ENCODE measurements around the gene TEX29.

Gene TEX29

DNA sequence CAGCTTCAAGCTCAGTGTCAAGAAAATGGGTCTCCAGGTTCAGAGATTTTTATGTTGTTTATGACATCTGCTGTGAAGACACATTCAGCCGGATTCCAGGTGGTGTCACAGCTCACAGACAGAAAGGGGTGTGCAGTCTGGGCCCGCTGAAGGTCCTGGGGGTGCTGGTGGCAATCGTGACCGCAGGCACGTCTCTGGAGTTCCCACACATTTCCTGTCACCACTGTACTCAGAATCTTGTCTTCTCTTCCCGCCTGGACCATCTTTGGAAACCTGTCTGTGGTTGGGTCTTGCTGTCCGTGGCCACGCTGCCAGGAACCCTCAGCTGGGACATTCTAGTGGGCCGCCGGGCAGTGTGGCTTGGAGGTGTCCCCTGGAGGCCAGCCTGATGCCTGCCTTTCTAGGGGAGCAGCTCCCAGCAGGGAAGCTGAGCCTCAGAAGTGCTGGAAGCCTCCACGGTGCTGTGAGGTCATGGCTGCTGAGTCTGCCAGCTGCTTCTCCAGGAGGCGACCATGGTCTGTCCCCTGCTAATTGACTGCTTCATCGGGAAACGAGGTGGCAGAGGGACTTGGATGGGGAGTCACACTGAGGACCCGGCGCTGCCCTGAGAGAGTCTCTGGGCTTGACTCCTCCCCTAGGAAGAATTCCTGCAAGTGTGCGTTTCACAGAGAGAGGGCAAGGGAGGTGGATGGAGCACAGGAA is 3.7 kb downstream of the TEX29 start:
- no peak overlapping the region for H3K4me3 ChIP-seq (ENCODE audit: low read depth, low read length)
- H3K9me3 ChIP-seq (ENCODE audit: control insufficient read depth, insufficient read depth, low read length) = no peaks in the 10 kb centered on the region
- no peaks in the 10 kb centered on the region for H3K36me3 ChIP-seq (ENCODE audit: control insufficient read depth, insufficient read depth, low read length)
- no peak overlapping the region for H3K27ac ChIP-seq (ENCODE audit: low read depth, low read length)
- no peaks in the 10 kb centered on the region for H3K27me3 ChIP-seq (ENCODE audit: control insufficient read depth, insufficient read depth, low read length)
- H3K9ac ChIP-seq (ENCODE audit: low read depth, low read length) = no peak overlapping the region
- no peaks in the 10 kb centered on the region for H3K4me1 ChIP-seq (ENCODE audit: control insufficient read depth, insufficient read depth, low read length)

DNA sequence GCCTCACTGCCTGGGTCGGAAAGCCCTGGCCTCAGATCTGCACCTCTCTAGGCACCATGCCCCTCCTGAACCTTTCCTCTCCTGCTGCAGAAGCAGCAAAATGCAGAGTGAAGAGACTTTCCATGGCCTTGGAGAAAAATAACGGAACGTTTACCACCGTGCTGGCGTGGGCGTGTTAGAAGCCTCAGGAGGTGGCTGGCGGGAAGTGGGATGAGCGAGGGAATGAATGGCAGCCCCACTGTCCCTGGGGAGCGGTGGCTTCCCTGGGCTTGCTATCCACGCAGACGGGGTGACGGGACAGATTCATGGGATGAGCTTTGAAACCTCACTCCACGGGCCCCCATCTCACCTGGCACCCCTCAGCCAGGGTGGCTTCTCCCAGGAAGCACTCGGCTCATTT is 4.3 kb downstream of the TEX29 start:
- Histone ChIP-seq H3K36me3 (ENCODE audit: control insufficient read depth, insufficient read depth, low read length) (no peaks in the 10 kb centered on the region), H3K27ac (ENCODE audit: low read depth, low read length) (no peak overlapping the region), H3K9me3 (ENCODE audit: control insufficient read depth, insufficient read depth, low read length) (no peaks in the 10 kb centered on the region), H3K27me3 (ENCODE audit: control insufficient read depth, insufficient read depth, low read length) (no peaks in the 10 kb centered on the region), H3K4me1 (ENCODE audit: control insufficient read depth, insufficient read depth, low read length) (no peaks in the 10 kb centered on the region), H3K4me3 (ENCODE audit: low read depth, low read length) (no peak overlapping the region), H3K9ac (ENCODE audit: low read depth, low read length) (no peak overlapping the region)

DNA sequence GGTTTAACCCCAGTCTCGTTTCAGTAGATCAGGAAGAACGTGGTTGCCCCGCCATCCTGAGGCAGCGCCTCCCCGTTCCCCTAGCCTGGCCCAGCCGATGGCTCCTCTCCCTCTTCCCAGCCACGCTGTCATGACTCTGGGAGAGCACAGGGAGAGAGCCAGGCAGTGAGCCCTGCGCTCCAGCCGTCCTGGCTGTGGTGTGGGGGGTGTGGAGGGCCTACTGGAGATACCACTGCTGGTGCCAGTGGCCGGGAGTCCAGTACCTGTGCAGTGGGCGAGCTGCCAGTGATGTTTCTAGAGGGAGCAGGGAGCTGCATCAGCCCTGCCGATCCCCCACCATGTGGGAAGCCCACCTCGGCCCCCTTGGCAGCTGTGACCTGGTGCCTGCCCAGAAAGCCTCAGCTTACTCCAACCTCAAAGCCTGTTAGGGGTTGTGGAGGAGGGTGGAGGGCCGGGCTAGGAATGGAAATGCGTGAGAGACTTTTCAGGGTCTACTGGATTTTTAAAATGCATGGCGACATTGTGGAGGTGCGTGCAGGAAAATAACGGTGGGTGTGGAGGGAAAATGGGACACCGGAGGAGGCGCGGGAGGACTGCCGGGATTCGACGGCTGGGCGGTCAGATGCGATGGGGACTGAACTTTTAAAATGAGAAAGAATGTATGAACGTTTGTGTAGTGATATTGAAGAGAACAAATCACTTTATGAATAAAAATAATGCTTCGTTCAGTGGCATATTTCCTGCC is 4.9 kb downstream of the TEX29 start:
- Histone ChIP-seq H3K9me3 (ENCODE audit: control insufficient read depth, insufficient read depth, low read length) (no peaks in the 10 kb centered on the region), H3K27me3 (ENCODE audit: control insufficient read depth, insufficient read depth, low read length) (no peaks in the 10 kb centered on the region), H3K36me3 (ENCODE audit: control insufficient read depth, insufficient read depth, low read length) (no peaks in the 10 kb centered on the region), H3K9ac (ENCODE audit: low read depth, low read length) (no peak overlapping the region), H3K4me1 (ENCODE audit: control insufficient read depth, insufficient read depth, low read length) (no peaks in the 10 kb centered on the region), H3K4me3 (ENCODE audit: low read depth, low read length) (no peak overlapping the region), H3K27ac (ENCODE audit: low read depth, low read length) (no peak overlapping the region)

DNA sequence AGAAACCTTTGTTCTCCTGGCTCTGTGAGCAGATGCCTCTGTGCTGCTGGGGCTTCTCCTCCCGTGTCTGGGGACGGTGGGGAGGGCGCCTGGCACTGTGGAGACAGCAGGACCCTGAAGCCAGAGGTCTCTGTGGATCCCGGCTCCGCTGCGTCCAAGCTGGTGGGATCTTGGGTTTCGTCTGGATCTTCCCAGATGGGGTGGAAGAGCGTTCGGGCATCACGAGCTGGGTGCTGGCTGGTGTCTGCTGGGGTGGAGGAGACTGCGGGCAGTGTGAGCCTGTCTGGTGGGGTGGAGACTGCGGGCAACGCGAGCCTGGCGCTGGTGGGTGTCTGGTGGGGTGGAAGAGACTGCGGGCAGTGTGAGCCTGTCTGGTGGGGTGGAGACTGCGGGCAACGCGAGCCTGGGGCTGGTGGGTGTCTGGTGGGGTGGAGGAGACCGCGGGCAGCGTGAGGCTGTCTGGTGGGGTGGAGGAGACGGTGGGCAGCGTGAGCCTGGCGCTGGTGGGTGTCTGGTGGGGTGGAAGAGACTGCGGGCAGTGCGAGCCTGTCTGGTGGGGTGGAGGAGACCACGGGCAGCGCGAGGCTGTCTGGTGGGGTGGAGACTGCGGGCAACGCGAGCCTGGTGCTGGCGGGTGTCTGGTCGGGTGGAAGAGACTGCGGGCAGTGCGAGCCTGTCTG is 5.6 kb downstream of the TEX29 start:
- Histone ChIP-seq H3K27me3 (ENCODE audit: control insufficient read depth, insufficient read depth, low read length) (no peaks in the 10 kb centered on the region), H3K9me3 (ENCODE audit: control insufficient read depth, insufficient read depth, low read length) (no peaks in the 10 kb centered on the region), H3K4me1 (ENCODE audit: control insufficient read depth, insufficient read depth, low read length) (no peaks in the 10 kb centered on the region), H3K36me3 (ENCODE audit: control insufficient read depth, insufficient read depth, low read length) (no peaks in the 10 kb centered on the region), H3K4me3 (ENCODE audit: low read depth, low read length) (no peak overlapping the region), H3K9ac (ENCODE audit: low read depth, low read length) (no peak overlapping the region), H3K27ac (ENCODE audit: low read depth, low read length) (no peak overlapping the region)

DNA sequence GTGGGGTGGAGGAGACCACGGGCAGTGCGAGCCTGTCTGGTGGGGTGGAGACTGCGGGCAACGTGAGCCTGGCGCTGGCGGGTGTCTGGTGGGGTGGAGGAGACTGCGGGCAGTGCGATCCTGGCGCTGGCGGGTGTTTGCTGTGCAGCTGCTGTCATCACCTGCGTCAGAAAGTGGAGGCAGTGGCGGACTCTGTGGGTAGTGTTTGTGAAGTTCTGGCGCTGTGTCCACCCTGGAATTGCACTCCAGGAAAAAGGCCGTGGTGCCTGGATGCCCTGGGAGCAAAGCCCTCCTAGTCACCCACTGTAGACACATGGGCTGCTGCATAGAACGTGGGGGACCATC is 6.2 kb downstream of the TEX29 start:
- H3K27ac ChIP-seq (ENCODE audit: low read depth, low read length) = no peak overlapping the region
- H3K27me3 ChIP-seq (ENCODE audit: control insufficient read depth, insufficient read depth, low read length) = no peaks in the 10 kb centered on the region
- H3K4me1 ChIP-seq (ENCODE audit: control insufficient read depth, insufficient read depth, low read length) = no peaks in the 10 kb centered on the region
- H3K36me3 ChIP-seq (ENCODE audit: control insufficient read depth, insufficient read depth, low read length) = no peaks in the 10 kb centered on the region
- H3K4me3 ChIP-seq (ENCODE audit: low read depth, low read length) = no peak overlapping the region
- H3K9me3 ChIP-seq (ENCODE audit: control insufficient read depth, insufficient read depth, low read length) = no peaks in the 10 kb centered on the region
- no peak overlapping the region for H3K9ac ChIP-seq (ENCODE audit: low read depth, low read length)

DNA sequence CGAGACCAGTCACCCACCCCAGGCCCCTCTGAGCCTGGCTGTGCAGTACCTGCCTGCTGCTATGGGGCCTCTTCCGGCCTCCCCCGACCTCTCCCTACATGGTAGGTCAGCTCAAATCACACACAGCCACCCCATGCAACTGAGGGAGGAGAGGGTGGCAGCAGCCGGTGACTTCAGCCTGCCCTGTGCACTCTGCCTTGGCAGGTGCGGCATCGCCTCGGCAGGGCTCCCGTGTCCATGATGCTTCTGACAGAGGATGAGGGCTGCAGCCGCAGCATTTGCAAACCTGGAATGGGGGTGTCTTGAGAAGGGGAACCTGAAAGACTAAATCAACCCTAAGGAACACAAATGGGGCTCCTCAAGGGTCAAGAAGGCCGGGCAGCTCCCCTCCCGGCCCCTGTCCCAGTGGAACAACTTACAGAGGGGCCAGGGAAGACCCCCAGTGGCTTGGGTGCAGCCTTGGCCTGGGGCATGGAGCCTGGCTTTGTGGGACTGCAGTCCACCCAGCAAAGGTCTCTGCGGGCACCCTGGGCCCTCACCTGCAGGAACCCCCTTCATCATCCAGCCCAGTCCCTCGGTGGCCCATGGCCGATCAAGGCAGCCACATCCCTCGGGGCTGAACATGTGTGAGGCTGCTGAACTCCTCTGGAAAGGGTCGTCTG is 6.7 kb downstream of the TEX29 start:
- Histone ChIP-seq H3K36me3 (ENCODE audit: control insufficient read depth, insufficient read depth, low read length) (no peaks in the 10 kb centered on the region), H3K27ac (ENCODE audit: low read depth, low read length) (no peak overlapping the region), H3K9me3 (ENCODE audit: control insufficient read depth, insufficient read depth, low read length) (no peaks in the 10 kb centered on the region), H3K4me1 (ENCODE audit: control insufficient read depth, insufficient read depth, low read length) (no peaks in the 10 kb centered on the region), H3K9ac (ENCODE audit: low read depth, low read length) (no peak overlapping the region), H3K27me3 (ENCODE audit: control insufficient read depth, insufficient read depth, low read length) (no peaks in the 10 kb centered on the region), H3K4me3 (ENCODE audit: low read depth, low read length) (no peak overlapping the region)

DNA sequence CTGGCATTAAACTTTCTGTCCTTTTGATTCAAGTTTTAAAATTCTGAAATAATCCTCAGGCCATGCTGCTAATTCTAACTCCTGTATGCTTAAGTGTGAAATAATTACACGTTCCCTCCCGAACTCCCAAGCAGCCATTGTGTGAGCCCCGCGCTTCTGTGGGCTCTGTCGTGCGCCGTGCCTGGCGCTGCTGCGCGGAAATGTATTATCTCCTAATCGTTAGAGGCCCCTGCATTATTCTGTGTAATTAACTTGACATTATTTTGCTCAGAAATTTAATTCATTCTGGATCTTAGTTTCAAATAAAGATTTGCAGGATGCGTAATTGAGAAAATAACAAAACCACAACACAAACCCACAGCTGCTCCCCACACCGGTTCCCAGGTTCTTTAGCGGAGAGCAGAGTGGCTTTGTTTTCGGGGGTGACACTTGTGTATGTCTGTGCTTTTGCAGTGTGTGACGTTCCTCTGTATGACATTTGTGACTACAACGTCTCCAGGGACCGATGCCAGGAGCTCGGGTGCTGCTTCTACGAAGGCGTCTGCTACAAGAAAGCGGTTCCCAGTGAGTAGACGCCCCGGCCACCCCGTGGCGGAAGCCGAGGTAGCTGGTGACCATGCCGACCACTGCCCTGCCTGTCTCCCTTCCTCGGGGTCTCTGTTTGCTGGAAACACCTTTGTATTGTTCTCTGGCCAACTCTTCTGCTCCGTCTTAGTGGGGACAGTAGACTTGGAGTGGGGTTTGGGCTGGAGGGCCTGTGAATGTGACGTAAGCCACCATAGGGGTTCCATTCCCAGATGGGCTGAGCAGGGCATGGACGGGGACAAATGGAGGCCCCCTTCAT is 7.5 kb downstream of the TEX29 start:
- Histone ChIP-seq H3K4me1 (ENCODE audit: control insufficient read depth, insufficient read depth, low read length) (no peaks in the 10 kb centered on the region), H3K9ac (ENCODE audit: low read depth, low read length) (no peak overlapping the region), H3K9me3 (ENCODE audit: control insufficient read depth, insufficient read depth, low read length) (no peaks in the 10 kb centered on the region), H3K27ac (ENCODE audit: low read depth, low read length) (no peak overlapping the region), H3K4me3 (ENCODE audit: low read depth, low read length) (no peak overlapping the region), H3K36me3 (ENCODE audit: control insufficient read depth, insufficient read depth, low read length) (no peaks in the 10 kb centered on the region), H3K27me3 (ENCODE audit: control insufficient read depth, insufficient read depth, low read length) (no peaks in the 10 kb centered on the region)

DNA sequence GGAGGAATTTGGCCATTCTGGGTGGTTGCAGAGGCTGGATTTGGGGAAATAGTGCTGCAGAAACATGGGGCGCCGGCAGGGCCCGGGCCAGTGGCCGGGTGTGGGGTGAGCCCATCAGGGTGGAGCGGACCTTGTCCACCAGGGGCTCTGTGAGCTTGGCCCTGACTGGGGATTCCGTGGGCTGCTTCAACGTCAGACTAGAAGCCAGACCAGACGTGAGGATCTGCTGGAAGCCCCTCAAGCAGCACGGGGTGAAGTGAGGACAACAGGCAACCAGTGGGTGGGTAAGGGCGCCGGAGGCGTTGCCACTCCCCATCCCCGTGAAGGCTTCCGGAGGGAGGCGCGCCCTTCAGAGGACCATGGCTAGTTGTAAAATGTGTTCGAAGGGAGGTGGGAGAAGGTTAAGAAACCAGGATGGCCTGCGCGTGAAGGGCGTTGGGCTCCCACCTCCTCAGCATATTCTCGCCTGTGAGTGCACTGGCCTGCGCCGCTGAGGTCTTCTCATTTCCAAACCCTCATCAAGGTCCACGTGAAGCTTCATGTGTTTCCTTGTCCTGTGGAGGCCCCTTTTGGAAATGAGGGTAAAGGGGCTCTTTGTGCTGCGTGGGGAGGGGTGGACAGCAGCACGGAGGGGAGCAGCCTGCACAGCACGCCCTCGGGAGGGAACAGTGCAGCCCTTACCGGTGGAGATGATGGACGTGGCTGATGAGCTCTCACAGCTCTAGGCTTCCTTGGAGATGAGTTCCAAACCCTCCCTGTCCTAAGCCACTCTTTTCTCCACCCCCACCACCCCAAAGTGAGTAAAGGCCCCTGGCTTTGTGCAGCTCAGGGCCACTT is 8.3 kb downstream of the TEX29 start:
- no peak overlapping the region for H3K27ac ChIP-seq (ENCODE audit: low read depth, low read length)
- H3K9ac ChIP-seq (ENCODE audit: low read depth, low read length) = no peak overlapping the region
- no peaks in the 10 kb centered on the region for H3K4me1 ChIP-seq (ENCODE audit: control insufficient read depth, insufficient read depth, low read length)
- no peaks in the 10 kb centered on the region for H3K27me3 ChIP-seq (ENCODE audit: control insufficient read depth, insufficient read depth, low read length)
- H3K9me3 ChIP-seq (ENCODE audit: control insufficient read depth, insufficient read depth, low read length) = no peaks in the 10 kb centered on the region
- no peaks in the 10 kb centered on the region for H3K36me3 ChIP-seq (ENCODE audit: control insufficient read depth, insufficient read depth, low read length)
- no peak overlapping the region for H3K4me3 ChIP-seq (ENCODE audit: low read depth, low read length)

DNA sequence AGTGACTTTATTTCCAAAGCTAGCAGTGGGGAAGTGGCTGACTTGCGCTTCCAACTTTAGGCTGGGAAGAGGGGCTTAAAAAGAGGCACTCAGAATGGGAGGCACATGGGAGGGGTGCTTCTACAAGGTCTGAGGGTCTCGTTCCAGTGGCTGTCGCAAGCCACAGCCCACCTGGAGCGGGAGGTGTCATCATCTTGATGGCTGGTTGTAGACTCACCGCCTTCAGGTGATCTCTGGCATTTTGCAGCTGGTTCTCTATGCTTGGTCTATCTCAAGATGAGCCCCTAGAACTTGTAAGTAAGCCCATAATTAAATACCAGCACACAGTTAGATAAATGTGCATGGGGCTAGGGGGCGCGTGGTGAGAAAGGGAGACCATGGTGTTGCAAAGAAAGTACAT is 9.2 kb downstream of the TEX29 start:
- no peaks in the 10 kb centered on the region for H3K9me3 ChIP-seq (ENCODE audit: control insufficient read depth, insufficient read depth, low read length)
- no peak overlapping the region for H3K27ac ChIP-seq (ENCODE audit: low read depth, low read length)
- H3K4me1 ChIP-seq (ENCODE audit: control insufficient read depth, insufficient read depth, low read length) = no peaks in the 10 kb centered on the region
- no peaks in the 10 kb centered on the region for H3K36me3 ChIP-seq (ENCODE audit: control insufficient read depth, insufficient read depth, low read length)
- no peak overlapping the region for H3K4me3 ChIP-seq (ENCODE audit: low read depth, low read length)
- H3K9ac ChIP-seq (ENCODE audit: low read depth, low read length) = no peak overlapping the region
- H3K27me3 ChIP-seq (ENCODE audit: control insufficient read depth, insufficient read depth, low read length) = no peaks in the 10 kb centered on the region

DNA sequence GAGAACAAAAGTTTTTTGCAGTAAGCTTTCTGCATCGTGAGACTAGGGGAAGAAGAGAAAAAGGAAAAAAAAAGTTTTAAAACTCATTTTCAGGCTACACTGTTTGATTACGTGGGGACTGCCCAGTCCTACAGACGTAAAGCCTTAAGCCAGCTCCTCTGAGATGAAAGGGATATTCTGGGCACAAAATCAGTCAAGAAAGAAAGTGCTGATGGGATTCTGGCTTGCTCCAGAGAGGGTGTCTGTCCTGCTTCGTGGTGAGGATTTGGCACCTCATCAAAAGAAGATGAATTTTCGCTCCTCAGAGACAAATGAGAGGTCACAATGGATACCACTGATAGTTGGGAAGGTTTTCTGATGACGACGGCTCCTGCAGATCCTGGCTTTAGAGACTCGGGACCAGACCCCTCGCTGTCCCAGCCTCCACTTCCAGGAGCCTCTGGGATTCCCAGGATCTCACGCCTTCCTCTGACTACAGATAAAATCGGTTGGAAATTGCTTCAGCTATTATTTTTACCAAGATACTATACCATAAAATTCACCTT is 9.7 kb downstream of the TEX29 start:
- Histone ChIP-seq H3K27ac (ENCODE audit: low read depth, low read length) (no peak overlapping the region), H3K4me1 (ENCODE audit: control insufficient read depth, insufficient read depth, low read length) (no peaks in the 10 kb centered on the region), H3K4me3 (ENCODE audit: low read depth, low read length) (no peak overlapping the region), H3K9ac (ENCODE audit: low read depth, low read length) (no peak overlapping the region), H3K27me3 (ENCODE audit: control insufficient read depth, insufficient read depth, low read length) (no peaks in the 10 kb centered on the region), H3K9me3 (ENCODE audit: control insufficient read depth, insufficient read depth, low read length) (no peaks in the 10 kb centered on the region), H3K36me3 (ENCODE audit: control insufficient read depth, insufficient read depth, low read length) (no peaks in the 10 kb centered on the region)
